ENCODE data around the gene CRMP1. TPM values are rescaled to one million over a fixed set of nuclear protein-coding genes. Genes with fewer than 3 reads are reported as not detected.

The CRMP1 gene
- total and polyA plus RNA-seq, 9 of the 15 experiments (the other 6 are each of a cell fraction or from before 2014, with no cell fraction given): 0.03 to 0.04 TPM; not detected in 7

- no TSS peak for BruUV-seq (replicated peaks)
- TF ChIP-seq POLR2G (IDR thresholded peaks at IDR 0.05; ENCODE audit: low read depth, low read length) (no peak), ATF4 (CRISPR knock-in tag; IDR thresholded peaks at IDR 0.05) (no peak), ADNP (tag; IDR thresholded peaks at IDR 0.05) (no peak), TCF7L2 (IDR thresholded peaks at IDR 0.05; ENCODE audit: low read depth, low read length) (no peak), PHB2 (IDR thresholded peaks at IDR 0.05; ENCODE audit: low read depth) (no peak), E4F1 (CRISPR knock-in tag; IDR thresholded peaks at IDR 0.05; ENCODE audit: borderline replicate concordance) (no peak), SETDB1 (IDR thresholded peaks at IDR 0.05; ENCODE audit: low read length) (no peak), HNRNPUL1 (IDR thresholded peaks at IDR 0.05; ENCODE audit: low read length) (no peak), ZNF239 (CRISPR knock-in tag; IDR thresholded peaks at IDR 0.05) (no peak), BMI1 (IDR thresholded peaks at IDR 0.05; ENCODE audit: low read length) (no peak)
Observed at GRCh38 chr4:5918331-5918985, 25.6 kb upstream of the CRMP1 start.

More at GRCh38 chr4:5918331-5918985, 25.6 kb upstream of the CRMP1 start:
- H3K27ac ChIP-seq (ENCODE audit: extremely low read depth, low read depth, low read length): no peak overlapping the region
- H3K4me1 ChIP-seq (replicated peaks in 1 of 2; ENCODE audit: control insufficient read depth in 2 of 2, insufficient read depth in 2 of 2, low read length in 2 of 2): no peaks in the 10 kb centered on the region
- no peak overlapping the region for H2AFZ ChIP-seq (ENCODE audit: low read depth, low read length)
- H3K9ac ChIP-seq (ENCODE audit: insufficient read depth in 1 of 2, low read depth in 2 of 2, low read length in 2 of 2): no peak overlapping the region
- POLR2A ChIA-PET: interaction anchor here (1.1 kb wide), 1 partner anchor 9 kb away, joined by 3 read pairs; no protein-coding TSS in a partner anchor
- ATAC-seq: no peak
- H3K4me3 ChIP-seq: no peak overlapping the region
- CTCF ChIA-PET (ENCODE audit: low intra/inter-chr PET ratio): no interaction called here
- H3K79me2 ChIP-seq (ENCODE audit: control insufficient read depth, insufficient read depth, low read length): no peaks in the 10 kb centered on the region
- in situ Hi-C loops (cut with MboI) (no loop called here), intact Hi-C loops (cut with micrococcal nuclease) (no loop called here)
- no peak overlapping the region for H3K4me2 ChIP-seq (ENCODE audit: insufficient read depth, low read length)
- FAIRE-seq: no peak
- H3K9me3 ChIP-seq (replicated peaks; ENCODE audit: control insufficient read depth, insufficient read depth, low read depth, low read length): no peaks in the 10 kb centered on the region
- peaks cover 0 to 7% of the 10 kb centered on the region in 2 experiments; a peak in 1 of 5 replicates for H3K27me3 ChIP-seq (ENCODE audit: control insufficient read depth in 2 of 2, insufficient read depth in 2 of 2, low read length in 2 of 2)
- H4K20me1 ChIP-seq (replicated peaks; ENCODE audit: control insufficient read depth, insufficient read depth, low read length): no peaks in the 10 kb centered on the region
- no peaks in the 10 kb centered on the region for H3K9me1 ChIP-seq (ENCODE audit: control insufficient read depth, insufficient read depth, low read length)
- H3K36me3 ChIP-seq (ENCODE audit: control insufficient read depth, insufficient read depth, low read length): no peaks in the 10 kb centered on the region
- no peak for DNase-seq (ENCODE audit: extremely low read depth in 1 of 4, low spot score in 3 of 4)
- 2% methylated on average over 8 of the region's 8 CpGs for WGBS (ENCODE audit: insufficient coverage, low coverage, missing lambda C conversion rate)
